HG02981 (cell line): ENCODE measurements around the gene ZNF653.
A peak's percentile ranks its signal among the peaks of the same experiment; 100 is the strongest.
"Not testable (repeated sequence)": the region's sequence is repeated elsewhere in the genome, so short reads cannot be mapped to it uniquely, and the experiment has no call there.

Source experiments
- ATAC-seq: cut with Tn5 transposase; IDR thresholded peaks from one replicate; pipeline ENCODE4 v1.9.1; 2021; ENCODE audit warnings: mild to moderate bottlenecking, moderate library complexity; ENCODE audit not compliant: unreplicated experiment

The ZNF653 gene

DNA sequence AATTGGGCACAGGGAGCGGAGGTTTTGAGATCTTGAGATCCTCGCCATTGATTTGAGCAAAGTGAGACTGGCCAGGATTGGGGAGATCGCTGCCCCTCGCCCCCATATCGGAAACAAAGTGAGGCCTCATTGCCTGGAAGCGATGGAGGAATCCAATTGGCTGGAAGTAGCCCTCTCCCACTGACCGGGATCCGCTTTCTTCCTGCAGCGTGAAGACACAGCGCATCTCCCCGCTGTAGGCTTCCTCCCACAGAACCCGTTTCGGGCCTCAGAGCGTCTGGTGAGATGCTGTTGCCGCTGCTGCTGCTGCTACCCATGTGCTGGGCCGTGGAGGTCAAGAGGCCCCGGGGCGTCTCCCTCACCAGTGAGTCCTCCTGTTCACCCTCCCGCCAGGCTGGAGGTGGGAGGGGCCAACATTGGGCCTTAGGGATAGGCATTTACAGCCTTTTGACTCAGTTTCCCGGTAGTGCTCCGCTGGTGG lies 69.8 kb downstream of the ZNF653 start:
- no peak for ATAC-seq

- ATAC-seq: peak; percentile 89
Observed at GRCh38 chr19:11435057-11435832, 70.4 kb downstream of the ZNF653 start, which contains the start of the genes ODAD3 and PRKCSH. Gene ODAD3, minus strand, starts transcription at chr19:11435121. Its CDS starts 105 bp downstream, at chr19:11435016. Gene PRKCSH, plus strand, starts transcription at chr19:11435635. Its CDS starts 483 bp downstream, at chr19:11436118.

GRCh38 chr19:11434703-11435056 lies 71.0 kb downstream of the ZNF653 start:
- ATAC-seq: no peak

DNA sequence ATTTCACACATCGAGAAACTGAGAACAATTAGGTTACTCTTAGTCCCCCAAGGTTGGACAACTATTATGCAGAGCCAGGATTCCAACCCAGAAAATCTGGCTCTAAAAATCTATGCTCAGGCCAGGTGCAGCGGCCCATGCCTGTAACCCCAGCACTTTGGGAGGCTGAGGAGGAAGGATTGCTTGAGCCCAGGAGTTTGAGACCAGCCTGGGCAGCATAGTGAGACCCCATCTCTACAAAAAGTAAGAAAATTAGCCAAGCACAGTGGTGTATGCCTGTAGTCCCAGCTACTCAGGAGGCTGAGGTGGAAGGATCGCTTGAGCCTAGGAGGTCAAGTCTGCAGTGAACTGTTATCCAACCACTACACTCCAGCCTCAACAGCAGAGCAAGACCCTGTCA lies 72.1 kb downstream of the ZNF653 start:
- not testable (repeated sequence) for ATAC-seq
